Neural crest cell (in vitro differentiated cells): ENCODE data around the gene DDAH1. TPM values are rescaled to one million over a fixed set of nuclear protein-coding genes. Genes with fewer than 3 reads are reported as not detected.

ENCODE experiments used
- DNase-seq: peaks from one replicate; pipeline ENCODE4 v3.0.0; 2021; ENCODE audit warnings: low read depth, mixed read lengths, low spot score
- H3K27ac Mint-ChIP-seq: one replicate; pipeline ENCODE4 v1.8.0; 2021; ENCODE audit warnings: mild to moderate bottlenecking, mixed read lengths; ENCODE audit not compliant: unreplicated experiment
- H3K27me3 Mint-ChIP-seq: 2 replicates; pipeline ENCODE4 v1.8.0; 2021; ENCODE audit warnings: low read depth, mild to moderate bottlenecking, mixed read lengths
- H3K36me3 Mint-ChIP-seq: 2 replicates; pipeline ENCODE4 v1.8.0; 2021; ENCODE audit warnings: low read depth, mild to moderate bottlenecking, mixed read lengths
- H3K4me1 Mint-ChIP-seq: 2 replicates; pipeline ENCODE4 v1.8.0; 2021; ENCODE audit warnings: mixed read lengths
- H3K4me3 Mint-ChIP-seq: one replicate; pipeline ENCODE4 v1.8.0; 2021; ENCODE audit warnings: mild to moderate bottlenecking, mixed read lengths
- H3K9me3 Mint-ChIP-seq: 2 replicates; pipeline ENCODE4 v1.8.0; 2021; ENCODE audit warnings: mixed read lengths
- CTCF ChIP-seq: fragments of 200-600 bp; sonication (generic); conservative IDR thresholded peaks from 2 replicates; pipeline ENCODE4 v1.5.0; 2021; ENCODE audit warnings: antibody characterized with exemption, mild to moderate bottlenecking
- total RNA-seq: library from RNA; stranded (reverse); gene quantifications from 2 replicates; pipeline ENCODE4 v1.2.1, GENCODE V29; 2021

Gene DDAH1
- total RNA-seq, 1 donor from 2014 or later, result 22.3 TPM

- H3K4me3 Mint-ChIP-seq, result no peak overlapping the region
- DNase-seq, result no peak
- no peak for TF ChIP-seq CTCF
Measured at GRCh38 chr1:85411567-85412305, 53.2 kb downstream of the DDAH1 start.

GRCh38 chr1:85409516-85409915 lies 55.4 kb downstream of the DDAH1 start:
- Mint-ChIP-seq H3K27ac (no peak overlapping the region), H3K9me3 (no peaks in the 10 kb centered on the region), H3K4me1 (peaks cover 41% of the 10 kb centered on the region), H3K4me3 (no peak overlapping the region), H3K27me3 (no peaks in the 10 kb centered on the region), H3K36me3 (peaks cover 2% of the 10 kb centered on the region)
- DNase-seq, result no peak
- no peak for TF ChIP-seq CTCF

More at GRCh38 chr1:85411567-85412305, 53.2 kb downstream of the DDAH1 start:
- Mint-ChIP-seq H3K36me3 (peaks cover 2% of the 10 kb centered on the region), H3K27me3 (no peaks in the 10 kb centered on the region), H3K4me1 (peaks cover 41% of the 10 kb centered on the region), H3K27ac (no peak overlapping the region), H3K9me3 (no peaks in the 10 kb centered on the region)

GRCh38 chr1:85407746-85408377 lies 57.1 kb downstream of the DDAH1 start:
- H3K4me3 Mint-ChIP-seq, result peak overlapping the region; percentile 25
- peak overlapping the region; percentile 20 for H3K27ac Mint-ChIP-seq
- peaks cover 2% of the 10 kb centered on the region for H3K36me3 Mint-ChIP-seq
- no peak for TF ChIP-seq CTCF
- H3K27me3 Mint-ChIP-seq, result no peaks in the 10 kb centered on the region
- no peak for DNase-seq
- H3K9me3 Mint-ChIP-seq, result no peaks in the 10 kb centered on the region
- peaks cover 32% of the 10 kb centered on the region for H3K4me1 Mint-ChIP-seq

- Mint-ChIP-seq H3K27ac (peak overlapping the region; percentile 83), H3K36me3 (no peaks in the 10 kb centered on the region), H3K4me3 (peak overlapping the region; percentile 80), H3K27me3 (no peaks in the 10 kb centered on the region), H3K4me1 (peaks cover 28% of the 10 kb centered on the region), H3K9me3 (no peaks in the 10 kb centered on the region)
- DNase-seq, result no peak
- TF ChIP-seq CTCF, result no peak
Measured at GRCh38 chr1:85406887-85407533, 57.9 kb downstream of the DDAH1 start.

DNA sequence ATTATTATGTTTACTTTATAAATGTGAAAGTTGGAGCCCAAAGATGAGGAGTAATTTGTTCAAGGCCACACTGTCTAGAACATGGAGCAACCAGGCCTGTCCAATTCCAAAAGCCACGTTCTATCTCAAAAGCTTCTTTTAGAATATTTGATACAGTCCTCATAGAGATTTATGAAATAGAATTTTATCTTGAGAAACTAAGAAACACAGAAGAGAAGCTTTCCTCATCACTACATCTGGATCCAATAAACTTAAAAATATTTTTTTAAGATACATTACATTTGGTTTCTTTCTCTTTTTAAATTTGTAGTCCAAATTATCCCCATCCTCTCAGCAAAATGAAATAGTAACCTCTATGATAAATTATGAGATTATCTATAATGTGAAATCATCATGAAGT lies 58.9 kb downstream of the DDAH1 start:
- H3K27me3 Mint-ChIP-seq, result no peaks in the 10 kb centered on the region

More for the DNA sequence above, 58.9 kb downstream of the DDAH1 start:
- TF ChIP-seq CTCF, result no peak
- H3K27ac Mint-ChIP-seq, result no peak overlapping the region
- no peaks in the 10 kb centered on the region for H3K36me3 Mint-ChIP-seq
- no peak overlapping the region for H3K4me3 Mint-ChIP-seq
- H3K9me3 Mint-ChIP-seq, result no peaks in the 10 kb centered on the region
- DNase-seq, result no peak
- peaks cover 24% of the 10 kb centered on the region for H3K4me1 Mint-ChIP-seq
